ENCODE data around the gene IGSF11. TPM values are rescaled to one million over a fixed set of nuclear protein-coding genes. Genes with fewer than 3 reads are reported as not detected.

IGSF11 gene
- total RNA-seq, 2 experiments from 2014 or later: 1.2 to 2.0 TPM

DNA sequence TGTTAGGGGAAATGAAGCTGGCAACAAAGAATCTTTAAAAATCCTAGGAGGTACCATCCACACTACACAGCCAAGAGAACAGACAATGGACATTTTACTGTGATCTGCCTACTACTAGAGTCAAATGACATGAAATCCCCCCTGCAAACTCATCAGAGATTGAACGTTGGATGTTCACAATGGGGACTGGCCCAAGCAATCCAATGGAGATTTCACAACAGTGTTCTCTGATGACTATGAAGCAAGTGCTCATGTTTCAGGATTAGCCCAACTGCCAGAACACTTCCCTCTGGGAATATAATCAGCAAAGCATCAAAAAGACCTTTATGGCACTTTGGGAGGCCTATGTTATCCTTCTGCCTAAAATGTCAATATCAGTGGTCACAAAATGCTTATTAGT lies 97.8 kb downstream of the IGSF11 start:
- Mint-ChIP-seq H3K9me3 (peaks cover 8% of the 10 kb centered on the region), H3K27me3 (no peaks in the 10 kb centered on the region), H3K4me3 (no peak overlapping the region), H3K27ac (no peak overlapping the region), H3K36me3 (ENCODE audit: low read depth) (peaks cover 1% of the 10 kb centered on the region), H3K4me1 (peaks cover 19% of the 10 kb centered on the region)
- ChIA-PET CTCF (no interaction called here), POLR2A (interaction anchor here (0.5 kb wide), 1 partner anchor 40 kb away, joined by 3 read pairs; no protein-coding TSS in a partner anchor)
- no peak for DNase-seq

- Mint-ChIP-seq H3K9me3 (no peaks in the 10 kb centered on the region), H3K4me3 (no peak overlapping the region), H3K4me1 (peaks cover 9% of the 10 kb centered on the region), H3K27me3 (no peaks in the 10 kb centered on the region), H3K27ac (peak overlapping the region; percentile 28), H3K36me3 (ENCODE audit: low read depth) (no peaks in the 10 kb centered on the region)
- no peak for DNase-seq
- POLR2A ChIA-PET: no interaction called here
- CTCF ChIA-PET: interaction anchor here (0.9 kb wide), 1 partner anchor 35 kb away, joined by 4 read pairs; no protein-coding TSS in a partner anchor
Observed at GRCh38 chr3:118932822-118933558, 101.7 kb downstream of the IGSF11 start.

- H3K4me3 Mint-ChIP-seq: no peak overlapping the region
- CTCF ChIA-PET: no interaction called here
Observed at GRCh38 chr3:118931996-118932395, 102.7 kb downstream of the IGSF11 start.

DNA sequence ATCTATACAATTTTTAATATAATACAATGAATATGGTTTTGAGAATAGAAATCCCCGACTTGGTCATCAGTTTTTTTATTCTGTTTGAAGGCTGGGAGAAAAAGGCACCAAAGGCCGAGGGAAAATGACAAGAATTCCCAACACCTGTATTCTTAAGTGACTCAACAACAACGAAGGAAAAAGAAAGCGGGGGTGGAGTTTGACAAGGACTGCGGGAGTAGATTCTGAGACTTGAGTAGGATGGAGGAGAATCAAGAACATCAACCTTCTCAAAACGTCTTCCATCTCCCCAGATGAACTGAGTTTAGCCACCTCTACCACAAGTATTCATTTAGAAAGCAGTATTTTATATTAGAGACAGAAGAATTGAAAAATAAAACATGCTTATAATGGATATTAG lies 107.2 kb downstream of the IGSF11 start:
- Mint-ChIP-seq H3K4me1 (no peaks in the 10 kb centered on the region), H3K27me3 (no peaks in the 10 kb centered on the region), H3K27ac (no peak overlapping the region), H3K36me3 (ENCODE audit: low read depth) (no peaks in the 10 kb centered on the region), H3K9me3 (no peaks in the 10 kb centered on the region), H3K4me3 (no peak overlapping the region)
- CTCF ChIA-PET: no interaction called here
- DNase-seq: no peak
- POLR2A ChIA-PET: no interaction called here

More at GRCh38 chr3:118931996-118932395, 102.7 kb downstream of the IGSF11 start:
- Mint-ChIP-seq H3K9me3 (no peaks in the 10 kb centered on the region), H3K36me3 (ENCODE audit: low read depth) (no peaks in the 10 kb centered on the region), H3K27ac (no peak overlapping the region), H3K4me1 (peaks cover 7% of the 10 kb centered on the region), H3K27me3 (no peaks in the 10 kb centered on the region)
- no peak for DNase-seq
- POLR2A ChIA-PET: no interaction called here

DNA sequence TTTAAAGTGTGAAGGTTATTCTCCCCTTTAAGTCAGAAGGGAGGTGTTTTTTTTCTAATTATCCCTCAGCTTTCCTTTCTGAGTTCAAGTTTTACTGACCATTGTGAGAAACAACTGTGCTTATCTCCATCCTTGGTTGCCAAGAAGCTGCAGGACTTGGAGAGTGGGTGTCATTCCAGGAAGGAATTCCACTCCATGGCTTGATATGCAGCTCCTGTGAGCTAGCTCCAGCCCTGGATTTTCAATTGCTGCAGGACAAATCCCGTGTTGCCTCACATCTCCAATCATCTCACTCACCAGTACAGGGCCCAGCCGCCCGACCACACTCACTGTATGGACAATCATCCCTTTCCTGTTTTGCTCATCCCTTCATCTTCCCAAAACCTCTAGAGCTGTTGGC lies 122.5 kb downstream of the IGSF11 start:
- Mint-ChIP-seq H3K4me1 (no peaks in the 10 kb centered on the region), H3K27ac (no peak overlapping the region), H3K27me3 (peaks cover 7% of the 10 kb centered on the region), H3K36me3 (ENCODE audit: low read depth) (no peaks in the 10 kb centered on the region), H3K9me3 (no peaks in the 10 kb centered on the region), H3K4me3 (no peak overlapping the region)
- ChIA-PET CTCF (interaction anchor here (1.1 kb wide), 1 partner anchor 52 kb away, joined by 3 read pairs; no protein-coding TSS in a partner anchor), POLR2A (no interaction called here)
- DNase-seq: no peak

- H3K27me3 Mint-ChIP-seq: peaks cover 7% of the 10 kb centered on the region
- no peaks in the 10 kb centered on the region for H3K36me3 Mint-ChIP-seq (ENCODE audit: low read depth)
- H3K9me3 Mint-ChIP-seq: no peaks in the 10 kb centered on the region
- H3K4me3 Mint-ChIP-seq: no peak overlapping the region
- H3K4me1 Mint-ChIP-seq: no peaks in the 10 kb centered on the region
- DNase-seq: no peak
- no peak overlapping the region for H3K27ac Mint-ChIP-seq
- ChIA-PET POLR2A (no interaction called here), CTCF (no interaction called here)
Observed at GRCh38 chr3:118910332-118910731, 124.3 kb downstream of the IGSF11 start.

DNA sequence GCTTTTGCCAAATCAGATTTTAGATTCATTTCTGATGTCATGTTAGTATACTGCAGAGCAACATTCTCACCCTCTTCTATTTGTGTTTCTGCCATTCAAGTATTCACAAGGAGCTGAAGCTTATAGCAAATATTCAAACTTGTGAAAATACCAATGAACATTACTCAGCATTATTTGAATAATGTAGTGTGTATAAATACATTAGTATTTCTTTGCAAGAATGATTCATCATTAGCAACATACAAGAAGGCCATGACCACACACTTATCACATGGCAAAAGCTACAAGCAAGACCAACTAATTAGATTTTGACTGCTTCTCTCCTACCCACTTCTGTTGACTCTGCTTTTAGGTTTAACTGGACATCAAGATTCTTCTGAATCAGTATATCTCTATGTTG lies 124.9 kb downstream of the IGSF11 start:
- H3K4me3 Mint-ChIP-seq: no peak overlapping the region
- H3K27ac Mint-ChIP-seq: no peak overlapping the region
- H3K36me3 Mint-ChIP-seq (ENCODE audit: low read depth): no peaks in the 10 kb centered on the region
- no peaks in the 10 kb centered on the region for H3K4me1 Mint-ChIP-seq
- H3K27me3 Mint-ChIP-seq: peaks cover 7% of the 10 kb centered on the region
- DNase-seq: no peak
- H3K9me3 Mint-ChIP-seq: no peaks in the 10 kb centered on the region
- ChIA-PET CTCF (no interaction called here), POLR2A (no interaction called here)

DNA sequence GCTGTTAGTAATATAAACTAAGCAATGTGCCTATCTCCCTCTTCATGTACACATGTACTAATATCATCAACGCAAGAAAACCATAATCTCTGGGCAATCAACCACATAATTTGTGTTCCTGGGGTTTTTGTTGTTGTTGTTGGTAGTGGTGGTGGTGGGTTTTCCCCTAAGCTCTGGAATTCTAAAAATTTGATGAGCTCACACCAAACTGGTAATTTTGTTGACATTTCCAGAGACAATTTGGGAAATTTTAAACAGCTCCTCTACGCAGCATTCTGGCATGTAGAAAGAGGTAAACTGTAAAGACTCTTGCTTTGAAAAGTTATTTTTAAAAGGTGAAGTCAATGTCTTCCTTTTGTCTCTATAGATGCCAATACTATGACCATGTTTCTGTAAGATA lies 126.7 kb downstream of the IGSF11 start:
- no peak overlapping the region for H3K4me3 Mint-ChIP-seq
- H3K27ac Mint-ChIP-seq: no peak overlapping the region
- POLR2A ChIA-PET: no interaction called here
- H3K36me3 Mint-ChIP-seq (ENCODE audit: low read depth): no peaks in the 10 kb centered on the region
- CTCF ChIA-PET: no interaction called here
- no peak for DNase-seq
- peaks cover 7% of the 10 kb centered on the region for H3K27me3 Mint-ChIP-seq
- H3K9me3 Mint-ChIP-seq: no peaks in the 10 kb centered on the region
- H3K4me1 Mint-ChIP-seq: no peaks in the 10 kb centered on the region

DNA sequence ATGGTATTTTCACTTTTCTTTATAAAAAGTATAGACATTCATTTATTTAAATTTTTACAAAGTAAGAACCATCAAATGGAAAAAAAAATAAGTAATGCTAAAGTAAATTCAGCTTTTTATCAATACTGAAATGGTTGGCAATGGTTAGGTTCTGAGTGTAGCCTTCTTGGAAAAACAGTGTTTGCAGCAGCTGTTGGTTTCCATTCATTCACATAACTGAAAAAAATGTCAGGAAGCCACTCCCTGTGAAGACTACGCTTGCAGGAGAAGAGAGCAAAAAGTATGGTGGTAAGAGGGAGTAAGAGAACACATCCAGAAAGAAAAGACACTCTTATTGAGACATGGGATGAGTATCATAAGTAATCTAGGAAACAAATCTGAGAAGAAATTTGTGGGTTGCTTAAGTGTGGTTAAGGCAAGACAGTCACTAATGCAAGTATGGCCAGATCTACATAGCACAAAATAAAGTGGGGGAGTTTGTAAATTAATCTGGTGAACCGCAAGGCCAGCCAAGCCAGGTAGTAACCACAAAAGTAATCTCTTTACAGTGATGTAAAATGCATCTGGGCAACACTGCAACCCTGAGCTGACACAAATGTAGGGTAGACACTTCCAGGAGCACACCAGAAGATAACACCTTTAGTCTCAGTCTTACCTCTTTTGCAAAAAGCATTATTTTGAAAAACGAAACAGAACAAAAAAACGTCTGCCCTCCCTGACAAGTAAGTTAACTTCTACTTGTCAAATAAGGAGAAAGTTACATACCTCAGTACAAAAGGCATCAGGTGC lies 133.7 kb downstream of the IGSF11 start:
- H3K27ac Mint-ChIP-seq: no peak overlapping the region
- CTCF ChIA-PET: no interaction called here
- POLR2A ChIA-PET: no interaction called here

GRCh38 chr3:118890206-118890605 lies 144.4 kb downstream of the IGSF11 start:
- Mint-ChIP-seq H3K4me1 (peaks cover 9% of the 10 kb centered on the region), H3K27ac (no peak overlapping the region), H3K36me3 (ENCODE audit: low read depth) (no peaks in the 10 kb centered on the region), H3K9me3 (no peaks in the 10 kb centered on the region), H3K4me3 (no peak overlapping the region), H3K27me3 (peaks cover 6% of the 10 kb centered on the region)
- no peak for DNase-seq
- POLR2A ChIA-PET: no interaction called here
- CTCF ChIA-PET: no interaction called here

More for the DNA sequence above, 133.7 kb downstream of the IGSF11 start:
- Mint-ChIP-seq H3K27me3 (peaks cover 18% of the 10 kb centered on the region), H3K9me3 (no peaks in the 10 kb centered on the region), H3K4me3 (no peak overlapping the region), H3K36me3 (ENCODE audit: low read depth) (no peaks in the 10 kb centered on the region), H3K4me1 (peaks cover 9% of the 10 kb centered on the region)
- DNase-seq: no peak

- Mint-ChIP-seq H3K4me1 (peaks cover 14% of the 10 kb centered on the region), H3K27ac (no peak overlapping the region), H3K36me3 (ENCODE audit: low read depth) (no peaks in the 10 kb centered on the region), H3K4me3 (no peak overlapping the region), H3K27me3 (peaks cover 6% of the 10 kb centered on the region), H3K9me3 (no peaks in the 10 kb centered on the region)
- DNase-seq: no peak
- ChIA-PET CTCF (interaction anchor here (0.6 kb wide), 1 partner anchor 126 kb away, joined by 4 read pairs; no protein-coding TSS in a partner anchor), POLR2A (no interaction called here)
Observed at GRCh38 chr3:118889691-118890090, 145.0 kb downstream of the IGSF11 start.

- POLR2A ChIA-PET: no interaction called here
- H3K4me3 Mint-ChIP-seq: no peak overlapping the region
- CTCF ChIA-PET: interaction anchor here (5.3 kb wide), 1 partner anchor 149 kb away, joined by 59 read pairs; the partner anchor contains the start of gene IGSF11
- no peaks in the 10 kb centered on the region for H3K9me3 Mint-ChIP-seq
- peaks cover 10% of the 10 kb centered on the region for H3K27me3 Mint-ChIP-seq
- H3K36me3 Mint-ChIP-seq (ENCODE audit: low read depth): no peaks in the 10 kb centered on the region
- peaks cover 15% of the 10 kb centered on the region for H3K4me1 Mint-ChIP-seq
- no peak for DNase-seq
- H3K27ac Mint-ChIP-seq: no peak overlapping the region
Observed at GRCh38 chr3:118886708-118887107, 147.9 kb downstream of the IGSF11 start.

DNA sequence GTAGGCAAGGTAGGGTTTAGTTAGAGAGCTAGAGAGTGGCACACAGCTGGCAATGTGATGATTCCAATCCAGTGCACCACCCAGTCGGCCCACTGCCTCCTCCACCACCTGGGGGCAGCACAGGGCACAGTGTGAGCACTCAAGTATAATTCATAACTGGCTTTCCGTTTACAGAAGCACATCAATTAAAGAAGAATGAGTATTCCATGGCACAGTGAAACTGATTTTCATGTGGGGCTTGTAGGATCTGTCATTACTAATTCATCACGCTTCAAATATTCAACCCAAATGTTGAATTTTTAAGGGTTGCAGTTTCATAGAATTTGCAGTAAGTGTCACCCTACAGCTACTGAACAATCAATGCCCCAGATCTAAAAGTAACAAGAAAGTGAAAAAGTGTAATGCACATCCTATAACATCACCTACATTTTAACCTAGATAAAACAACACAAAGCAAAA lies 149.9 kb downstream of the IGSF11 start:
- H3K4me3 Mint-ChIP-seq: no peak overlapping the region
- no peaks in the 10 kb centered on the region for H3K36me3 Mint-ChIP-seq (ENCODE audit: low read depth)
- no peaks in the 10 kb centered on the region for H3K9me3 Mint-ChIP-seq
- CTCF ChIA-PET: interaction anchor here (0.5 to 5.3 kb wide), 17 partner anchors 9 to 606 kb away, joined by 3 to 59 read pairs (median 4); partner anchors contain the start of genes B4GALT4 and IGSF11
- peaks cover 10% of the 10 kb centered on the region for H3K27me3 Mint-ChIP-seq
- DNase-seq: peak; percentile 82
- H3K4me1 Mint-ChIP-seq: peaks cover 12% of the 10 kb centered on the region
- POLR2A ChIA-PET: no interaction called here
- H3K27ac Mint-ChIP-seq: no peak overlapping the region

Measured in activated CD4-positive, alpha-beta T cell treated with anti-CD3 and anti-CD28 coated beads, Interleukin-2, amount 10 ng/mL, durations not matched to agents 7 days and 5 days (primary cell).